AG08396 (cell line): ENCODE results near the gene RAB3GAP2.
"Not testable (repeated sequence)": the region's sequence is repeated elsewhere in the genome, so short reads cannot be mapped to it uniquely, and the experiment has no call there.

Source experiments
- DNase-seq: peaks from one replicate; pipeline ENCODE4 v3.0.0; 2012; ENCODE audit warnings: low spot score, mixed read lengths

Gene RAB3GAP2

DNA sequence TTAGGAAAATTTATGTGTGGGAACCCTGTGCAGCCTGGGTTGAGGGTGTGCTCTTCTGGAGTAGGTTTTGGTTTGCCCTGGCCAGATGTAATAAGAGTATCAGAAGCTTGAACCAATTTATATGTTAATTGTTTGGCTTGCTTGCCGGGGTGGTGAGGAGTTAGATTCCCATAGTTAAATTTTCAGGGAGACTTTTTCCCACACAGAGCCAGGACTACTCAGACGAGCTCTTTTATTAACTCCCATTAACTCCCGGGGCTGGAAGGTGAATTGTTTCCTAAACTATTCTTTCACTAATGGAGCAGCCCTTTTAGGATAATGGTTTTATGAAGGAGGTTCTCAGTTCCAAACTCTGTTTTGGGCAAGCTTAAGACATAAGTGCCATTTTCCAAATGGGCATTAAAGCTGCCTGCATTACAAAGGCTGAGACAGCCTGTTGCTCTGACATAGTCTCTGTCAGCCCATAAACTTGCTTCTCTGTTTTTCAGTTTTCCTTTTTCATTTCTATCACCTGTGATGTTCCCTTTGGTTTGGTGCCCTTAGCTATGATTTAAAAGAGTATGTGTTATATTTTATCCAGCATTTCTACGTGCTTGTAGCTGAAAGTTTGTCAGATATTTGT, 18.0 kb upstream of the RAB3GAP2 start:
- no peak for DNase-seq

DNA sequence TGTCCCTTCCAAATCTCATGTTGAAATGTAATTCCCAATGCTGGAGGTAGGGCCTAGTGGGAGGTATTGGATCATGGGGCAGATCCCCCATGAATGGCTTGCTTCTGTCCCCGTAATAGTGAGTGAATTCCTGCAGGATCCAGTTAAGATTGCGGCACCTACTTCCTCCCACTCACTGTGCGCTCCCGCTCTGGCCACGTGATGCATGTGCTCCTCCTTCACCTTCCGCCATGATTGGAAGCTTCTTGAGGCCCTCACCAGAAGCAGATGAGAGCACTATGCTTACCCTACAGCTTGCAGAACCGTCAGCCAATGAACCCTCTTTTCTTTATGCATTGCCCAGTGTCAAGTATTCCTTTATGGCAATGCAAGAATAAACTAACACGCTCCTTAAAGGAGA, 14.9 kb upstream of the RAB3GAP2 start:
- no peak for DNase-seq

DNA sequence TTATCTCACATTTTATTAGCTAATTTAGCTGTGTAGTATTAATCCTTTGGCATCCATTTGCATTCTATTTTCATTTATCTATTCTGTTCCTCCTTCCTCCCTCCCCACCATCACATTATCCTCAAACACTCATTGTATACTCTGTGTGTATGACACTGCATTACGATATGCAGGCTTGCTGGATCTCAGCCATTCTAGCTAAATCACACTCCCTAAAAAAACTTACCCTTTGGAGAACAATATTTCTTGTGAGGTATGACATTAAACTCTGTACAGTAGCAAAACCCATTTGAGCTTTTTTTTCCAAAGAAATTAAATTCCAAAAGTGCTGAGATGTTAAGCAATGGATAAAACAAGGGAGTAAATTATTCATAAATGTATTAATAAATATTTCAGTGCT, 11.4 kb upstream of the RAB3GAP2 start:
- DNase-seq, result no peak

DNA sequence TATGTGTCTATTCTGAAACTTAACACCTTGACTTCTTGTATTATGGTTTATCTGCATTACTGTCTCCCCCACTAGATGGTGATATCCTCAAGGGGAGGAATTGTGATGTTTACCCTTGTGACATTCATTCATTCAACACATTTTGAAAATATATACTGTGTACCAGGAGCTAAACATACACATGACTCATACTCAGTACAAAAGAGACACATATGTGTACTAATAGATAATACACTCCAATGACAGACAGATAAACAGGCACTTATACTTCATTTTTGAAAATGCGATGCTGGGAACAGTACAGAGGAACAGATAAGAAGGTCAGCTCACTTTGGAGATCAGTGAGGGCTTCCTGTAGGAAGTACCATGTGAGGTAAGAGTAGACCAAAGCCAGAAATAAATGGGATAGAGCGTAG, 8.9 kb upstream of the RAB3GAP2 start:
- DNase-seq, result no peak

DNA sequence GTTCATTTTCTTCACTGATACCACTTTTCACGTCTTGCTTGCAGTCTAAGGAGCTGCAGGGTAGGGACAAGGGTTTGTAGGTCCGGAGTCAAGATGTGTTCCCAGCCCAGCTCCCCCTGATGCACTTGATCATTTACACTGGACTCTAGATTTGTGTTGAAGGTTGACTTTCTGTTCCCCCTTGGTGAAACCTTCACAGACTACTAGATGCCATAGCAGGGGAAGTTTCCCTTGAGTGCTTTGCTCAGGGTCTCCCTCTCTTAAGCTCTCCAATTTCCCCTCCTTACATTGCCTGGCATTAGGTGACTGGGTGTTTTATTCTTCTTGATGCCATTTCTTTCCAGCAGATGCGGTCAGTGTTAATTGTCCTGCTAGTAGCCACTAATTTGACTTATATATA, 8.0 kb upstream of the RAB3GAP2 start:
- DNase-seq, result no peak

DNA sequence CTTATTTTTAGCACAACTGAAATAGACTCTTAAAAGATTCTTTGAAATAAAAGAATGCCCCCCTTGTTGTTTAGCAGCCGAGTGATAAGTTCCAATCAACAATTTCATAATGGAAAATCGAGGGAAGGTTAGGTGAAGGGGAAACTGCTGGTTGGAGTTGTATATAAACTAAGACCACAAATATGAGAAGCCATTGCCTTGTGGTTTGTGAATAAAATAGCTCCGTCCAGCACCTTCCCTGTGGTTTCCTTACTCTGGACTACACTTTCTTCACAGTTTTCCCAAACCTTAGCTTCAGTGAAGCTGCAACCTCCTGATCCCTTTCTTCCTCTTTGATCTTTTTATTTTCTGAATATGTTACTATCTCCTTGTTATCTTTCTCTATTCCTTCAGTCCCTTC, 6.7 kb upstream of the RAB3GAP2 start:
- peak; percentile 22 for DNase-seq

DNA sequence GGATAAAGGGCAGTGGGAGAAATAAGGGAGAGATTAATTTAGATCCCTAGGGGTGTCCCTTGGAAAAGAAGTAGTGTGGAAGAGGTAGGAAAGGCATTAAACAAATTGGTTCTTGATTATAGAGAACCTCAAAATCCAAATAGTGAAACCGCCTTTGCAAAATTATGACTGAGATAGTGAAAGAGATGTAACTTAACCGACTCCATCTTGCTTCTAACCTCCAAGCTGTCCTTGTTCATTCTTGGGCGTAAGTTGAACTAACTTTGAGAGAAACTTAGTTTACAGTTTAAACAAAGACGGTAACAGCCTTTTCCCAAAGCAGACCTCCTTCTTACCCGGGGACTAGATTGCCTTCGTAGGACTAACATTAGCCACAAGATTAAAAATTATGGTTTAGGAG, 3.2 kb upstream of the RAB3GAP2 start:
- DNase-seq, result no peak

DNA sequence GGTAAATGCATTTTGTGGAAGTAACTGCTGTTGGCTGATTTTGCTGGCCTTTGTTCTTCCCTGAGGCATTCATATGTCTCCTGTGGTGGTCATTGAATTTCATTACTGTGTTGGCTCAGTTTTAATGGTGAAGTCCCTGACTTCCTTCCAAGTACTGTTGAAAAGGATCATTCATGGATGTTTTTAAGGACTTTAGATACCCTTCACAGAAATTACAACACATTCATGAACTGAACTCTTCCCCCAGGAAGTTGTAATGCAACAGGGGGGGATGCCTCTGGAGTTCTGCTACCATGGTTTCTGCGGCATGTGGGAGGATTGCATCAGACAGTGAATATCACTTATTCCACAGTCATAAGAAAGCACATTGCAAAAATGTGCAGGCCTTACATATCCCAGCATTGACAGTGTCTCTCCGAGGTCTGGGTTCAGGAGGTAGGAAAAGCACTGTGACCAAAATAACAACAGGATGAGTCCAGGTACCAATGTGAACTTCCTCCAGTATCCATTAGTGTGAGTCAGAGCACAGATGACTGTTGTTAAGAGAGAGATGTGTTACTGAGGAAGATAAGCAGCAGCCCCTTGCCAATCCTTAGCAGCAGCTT, 2.1 kb upstream of the RAB3GAP2 start:
- no peak for DNase-seq

DNA sequence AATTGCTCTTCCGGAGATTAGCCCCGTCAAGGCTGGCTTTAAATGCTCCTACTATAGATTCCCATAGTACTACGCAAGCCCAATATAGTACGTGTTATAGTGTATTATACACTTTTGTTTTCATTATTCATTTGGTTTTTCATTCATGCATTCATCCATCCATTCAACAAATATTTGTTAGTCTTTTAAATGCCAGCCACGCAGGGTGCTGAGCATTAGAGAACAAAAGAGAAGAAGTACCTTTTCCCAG, 513 bp upstream of the RAB3GAP2 start:
- no peak for DNase-seq

DNA sequence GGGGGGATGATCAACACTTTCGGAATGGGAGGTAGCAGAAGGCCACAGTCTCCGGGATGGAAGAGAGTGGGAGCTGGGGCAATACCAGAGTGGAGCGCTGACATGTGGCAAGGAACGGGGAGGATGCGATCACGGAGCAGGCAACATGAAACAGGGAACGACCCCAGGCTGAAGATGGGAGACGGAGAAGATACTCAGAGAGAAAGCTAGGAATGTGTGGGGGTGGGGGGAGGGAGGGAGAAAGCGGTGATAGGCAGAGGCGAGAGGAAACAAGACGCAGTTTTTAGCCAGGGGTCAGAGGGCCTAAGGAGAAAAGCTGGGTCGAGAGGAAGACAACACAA, 577 bp downstream of the RAB3GAP2 start:
- peak; percentile 49 for DNase-seq

DNA sequence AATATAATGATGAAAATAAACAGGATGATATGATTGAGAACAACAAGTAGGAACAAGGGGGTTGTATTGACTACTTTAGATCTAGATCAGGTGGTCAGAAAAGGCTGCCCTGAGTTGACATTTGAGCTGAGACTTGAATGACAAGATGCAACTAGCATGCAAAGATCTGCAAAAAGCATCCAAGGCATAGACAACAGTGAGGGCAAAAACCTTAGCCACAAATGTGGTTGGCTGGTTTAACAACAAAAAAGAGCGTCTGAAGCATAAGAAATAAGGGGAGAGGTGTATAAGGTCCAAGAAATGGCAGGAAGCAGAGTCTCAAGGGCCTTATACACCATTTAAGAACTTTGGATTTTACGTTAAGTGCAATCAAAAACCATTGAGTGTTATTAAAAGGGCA, 3.2 kb downstream of the RAB3GAP2 start:
- DNase-seq, result no peak

DNA sequence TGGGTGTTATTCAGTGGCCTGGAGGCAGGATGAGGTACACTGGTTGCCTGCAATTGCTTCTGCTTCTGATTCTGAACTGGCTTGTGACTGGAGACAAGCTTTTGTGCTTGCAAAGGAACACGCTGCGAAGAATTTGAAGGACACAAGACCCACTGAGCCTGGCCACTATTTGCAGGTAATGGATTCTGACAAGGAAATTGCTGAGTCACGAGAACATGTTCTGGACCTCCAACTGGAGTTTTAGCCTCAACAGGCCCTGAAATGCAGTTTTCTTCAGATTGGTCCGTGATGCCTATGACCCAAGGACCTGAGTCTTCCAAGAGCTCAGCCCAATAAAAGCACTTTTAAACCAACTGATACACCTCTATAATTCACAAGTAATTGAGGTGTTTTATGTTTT, 4.6 kb downstream of the RAB3GAP2 start:
- DNase-seq, result no peak

DNA sequence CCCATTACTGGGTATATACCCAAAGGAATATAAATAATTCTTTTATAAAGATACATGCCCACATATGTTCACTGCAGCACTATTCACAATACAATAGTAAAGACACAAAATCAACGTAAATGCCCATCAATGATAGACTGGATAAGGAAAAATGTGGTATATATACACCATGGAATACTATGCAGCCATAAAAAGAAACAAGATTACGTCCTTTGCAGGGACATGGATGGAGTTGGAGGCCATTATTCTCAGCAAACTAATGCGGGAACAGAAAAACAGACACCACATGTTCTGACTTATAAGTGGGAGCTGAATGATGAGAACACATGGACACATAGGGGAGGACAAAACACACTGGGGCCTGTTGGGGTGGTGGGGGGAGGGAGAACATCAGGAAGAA, 12.0 kb downstream of the RAB3GAP2 start:
- not testable (repeated sequence) for DNase-seq

DNA sequence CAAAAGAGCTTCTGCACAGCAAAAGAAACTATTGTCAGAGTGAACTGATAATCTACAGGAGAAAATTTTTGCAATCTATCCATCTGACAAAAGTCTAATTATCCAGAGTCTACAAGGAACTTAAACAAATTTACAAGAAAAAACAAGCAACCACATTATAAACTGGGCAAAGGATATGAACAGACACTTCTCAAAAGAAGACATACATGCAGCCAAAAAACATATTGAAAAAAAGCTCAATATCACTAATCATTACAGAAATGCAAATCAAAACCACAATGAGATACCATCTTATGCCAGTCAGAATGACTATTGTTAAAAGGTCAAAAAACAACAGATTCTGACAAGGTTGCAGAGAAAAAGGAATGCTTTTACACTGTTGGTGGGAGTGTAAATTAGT, 12.5 kb downstream of the RAB3GAP2 start:
- DNase-seq, result not testable (repeated sequence)

DNA sequence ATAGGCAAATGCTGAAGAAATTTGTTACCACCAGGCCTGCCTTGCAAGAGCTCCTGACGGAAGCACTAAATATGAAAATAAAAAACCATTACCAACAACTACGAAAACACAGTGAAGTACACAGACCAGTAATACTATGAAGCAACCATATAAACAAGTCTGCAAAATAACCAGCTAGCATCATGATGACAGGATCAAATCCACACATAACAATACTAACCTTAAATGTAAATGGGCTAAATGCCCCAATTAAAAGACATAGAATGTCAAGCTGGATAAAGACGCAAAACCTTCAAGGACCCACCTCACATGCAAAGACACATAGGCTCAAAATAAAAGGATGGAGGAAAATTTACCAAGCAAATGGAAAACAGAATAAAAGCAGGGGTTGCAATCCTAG, 16.1 kb downstream of the RAB3GAP2 start:
- not testable (repeated sequence) for DNase-seq

DNA sequence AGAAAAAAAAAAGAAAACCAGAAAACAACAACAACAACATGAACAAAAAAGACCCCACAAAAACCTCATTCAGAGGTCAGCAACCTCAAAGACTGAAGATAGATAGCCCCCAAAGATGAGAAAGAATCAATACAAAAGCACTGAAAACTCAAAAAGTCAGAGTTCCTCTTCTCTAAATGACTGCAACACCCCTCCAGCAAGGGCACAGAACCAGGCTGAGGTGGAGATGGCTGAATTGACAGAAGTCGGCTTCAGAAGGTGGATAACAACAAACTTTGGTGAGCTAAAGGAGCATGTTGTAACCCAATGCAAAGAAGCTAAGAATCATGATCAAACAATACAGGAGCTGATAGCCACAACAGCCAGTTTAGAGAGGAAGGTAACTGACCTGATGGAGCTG, 17.0 kb downstream of the RAB3GAP2 start:
- no peak for DNase-seq

DNA sequence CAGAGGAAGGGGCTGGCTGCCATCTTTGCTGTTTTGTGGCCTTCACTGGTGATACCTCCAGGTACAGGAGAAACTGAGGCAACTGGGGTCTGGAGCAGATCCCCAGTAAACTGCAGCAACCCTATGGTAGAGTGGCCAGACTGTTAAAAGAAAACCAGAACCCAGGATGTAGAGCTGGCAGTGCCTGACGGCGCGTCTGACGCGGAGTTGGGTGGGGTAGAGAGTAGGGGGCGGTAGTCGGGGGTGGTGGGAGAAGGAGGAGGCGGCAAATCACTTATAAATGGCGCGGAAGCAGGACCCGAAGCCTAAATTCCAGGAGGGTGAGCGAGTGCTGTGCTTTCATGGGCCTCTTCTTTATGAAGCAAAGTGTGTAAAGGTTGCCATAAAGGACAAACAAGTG, 19.0 kb downstream of the RAB3GAP2 start:
- DNase-seq, result not testable (repeated sequence)

DNA sequence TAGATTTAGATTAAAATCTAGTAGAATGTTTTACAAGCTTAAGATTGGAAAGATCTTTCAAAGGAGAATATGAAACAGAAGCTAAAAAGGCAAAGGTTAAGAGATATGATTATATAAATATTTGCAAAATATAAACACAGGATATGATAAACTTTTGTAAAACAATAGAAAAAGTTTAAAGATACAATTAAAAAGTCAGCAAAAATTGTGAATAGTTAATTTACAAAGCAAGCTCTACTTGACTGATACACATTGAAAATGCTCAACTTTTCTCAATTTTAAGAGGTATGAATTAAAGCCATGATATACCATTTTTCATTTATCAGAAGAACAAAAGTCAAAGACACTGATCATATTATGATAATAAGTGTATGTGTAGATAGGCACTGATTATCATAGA, 21.0 kb downstream of the RAB3GAP2 start:
- DNase-seq, result no peak

DNA sequence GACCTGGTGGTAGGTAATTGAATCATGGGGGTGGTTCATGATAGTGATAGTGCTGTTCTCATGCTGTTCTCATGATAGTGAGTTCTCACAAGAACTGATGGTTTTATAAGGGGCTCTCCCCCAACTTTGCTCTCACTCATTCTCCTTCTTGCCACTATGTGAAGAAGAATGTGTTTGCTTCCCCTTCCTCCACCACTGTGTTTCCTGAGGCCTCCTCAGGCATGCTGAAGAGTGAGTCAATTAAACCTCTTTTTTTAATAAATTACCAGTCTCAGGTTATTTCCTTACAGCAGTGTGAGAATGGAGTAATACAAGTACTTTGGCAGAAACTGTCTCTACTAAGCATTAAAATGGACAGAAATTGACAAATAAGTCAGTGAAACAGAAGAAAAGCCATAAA, 21.6 kb downstream of the RAB3GAP2 start:
- DNase-seq, result no peak

DNA sequence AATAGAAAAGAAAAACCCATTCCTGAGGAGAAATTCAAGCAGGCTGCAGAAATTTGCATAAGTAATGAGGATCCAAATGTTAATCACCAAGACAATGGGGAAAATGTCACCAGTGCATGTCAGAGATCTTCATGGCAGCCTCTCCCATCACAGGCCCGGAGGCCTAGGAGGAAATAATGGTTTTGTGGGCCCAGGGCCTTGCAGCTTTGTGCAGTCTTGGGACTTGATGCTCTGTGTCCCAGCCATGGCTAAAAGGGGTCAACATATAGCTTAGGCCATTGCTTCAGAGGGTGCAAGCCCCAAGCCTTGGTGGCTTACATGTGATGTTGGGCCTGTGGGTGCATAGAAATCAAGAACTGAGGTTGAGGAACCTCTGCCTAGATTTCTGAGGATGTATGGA, 22.7 kb downstream of the RAB3GAP2 start:
- no peak for DNase-seq

DNA sequence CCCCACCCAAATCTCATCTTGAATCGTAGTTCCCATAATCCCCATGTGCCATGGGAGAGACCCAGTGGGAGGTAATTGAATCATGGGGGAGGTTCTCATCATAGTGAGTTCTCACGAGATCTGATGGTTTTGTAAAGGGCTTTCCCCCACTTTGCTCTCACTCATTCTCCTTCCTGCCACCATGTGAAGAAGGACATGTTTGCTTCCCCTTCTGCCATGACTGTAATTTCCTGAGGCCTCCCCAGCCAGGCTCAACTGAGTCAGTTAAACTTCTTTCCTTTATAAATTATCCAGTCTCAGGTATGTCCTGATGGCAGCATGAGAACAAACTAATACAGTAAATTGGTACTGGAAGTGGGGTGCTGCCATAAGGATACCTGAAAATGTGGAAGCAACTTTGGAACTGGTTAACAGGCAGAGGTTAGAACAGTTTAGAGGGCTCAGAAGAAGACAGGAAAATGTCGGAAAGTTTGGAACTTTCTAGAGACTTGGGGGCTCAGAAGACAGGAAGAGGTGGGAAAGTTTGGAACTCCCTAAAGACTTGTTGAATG, 23.5 kb downstream of the RAB3GAP2 start:
- DNase-seq, result not testable (repeated sequence)

DNA sequence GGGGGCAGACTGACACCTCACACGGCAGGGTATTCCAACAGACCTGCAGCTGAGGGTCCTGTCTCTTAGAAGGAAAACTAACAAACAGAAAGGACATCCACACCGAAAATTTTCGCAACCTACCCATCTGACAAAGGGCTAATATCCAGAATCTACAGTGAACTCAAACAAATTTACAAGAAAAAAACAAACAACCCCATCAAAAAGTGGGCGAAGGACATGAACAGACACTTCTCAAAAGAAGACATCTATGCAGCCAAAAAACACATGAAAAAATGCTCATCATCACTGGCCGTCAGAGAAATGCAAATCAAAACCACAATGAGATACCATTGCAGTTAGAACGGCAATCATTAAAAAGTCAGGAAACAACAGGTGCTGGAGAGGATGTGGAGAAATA, 26.4 kb downstream of the RAB3GAP2 start:
- DNase-seq, result not testable (repeated sequence)

DNA sequence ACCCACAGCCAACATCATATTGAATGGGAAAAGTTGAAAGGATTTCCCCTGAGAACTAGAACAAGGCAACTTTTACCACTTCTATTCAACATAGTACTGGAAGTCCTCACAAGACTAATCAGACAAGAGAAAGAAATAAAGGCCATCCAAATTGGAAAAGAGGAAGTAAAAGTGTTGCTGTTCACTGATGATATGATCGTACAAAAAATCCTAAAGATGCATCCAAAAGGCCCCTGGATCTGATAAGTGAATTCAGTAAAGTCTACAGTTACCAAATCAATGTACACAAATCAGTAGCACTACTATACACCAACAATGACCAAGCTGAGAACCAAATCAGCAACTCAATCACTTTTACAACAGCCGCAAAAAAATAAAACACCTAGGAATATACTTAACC, 28.3 kb downstream of the RAB3GAP2 start:
- no peak for DNase-seq

DNA sequence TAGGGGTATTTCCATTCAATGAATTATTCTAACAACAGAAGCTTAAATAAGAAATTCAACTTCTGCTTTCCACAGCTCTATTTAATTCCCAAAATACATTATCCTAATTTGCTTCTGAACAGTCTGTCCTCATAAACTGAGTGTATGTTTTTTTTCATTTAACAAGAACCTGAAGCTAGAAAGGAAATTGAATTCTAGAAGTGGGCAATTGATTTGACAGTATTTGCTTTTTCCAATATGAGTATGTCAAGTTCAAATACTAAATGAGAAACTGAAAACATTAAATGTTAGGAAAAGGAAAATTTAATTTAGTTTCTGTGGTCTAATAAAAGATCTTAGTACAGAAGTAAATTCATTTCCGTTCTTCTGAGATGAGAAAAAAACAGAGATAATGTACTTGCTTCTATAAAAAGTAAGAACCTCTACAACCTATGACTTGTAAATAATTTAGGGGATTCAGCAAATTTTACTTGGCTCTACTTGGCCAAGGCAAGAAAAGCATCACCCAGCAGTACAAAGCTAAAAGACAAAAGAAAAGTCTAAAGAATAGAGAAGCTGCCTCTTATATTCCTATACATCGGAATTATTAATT, 31.1 kb downstream of the RAB3GAP2 start:
- DNase-seq, result no peak
